Measurements from ENCODE around the gene CKB.

Gene CKB

DNA sequence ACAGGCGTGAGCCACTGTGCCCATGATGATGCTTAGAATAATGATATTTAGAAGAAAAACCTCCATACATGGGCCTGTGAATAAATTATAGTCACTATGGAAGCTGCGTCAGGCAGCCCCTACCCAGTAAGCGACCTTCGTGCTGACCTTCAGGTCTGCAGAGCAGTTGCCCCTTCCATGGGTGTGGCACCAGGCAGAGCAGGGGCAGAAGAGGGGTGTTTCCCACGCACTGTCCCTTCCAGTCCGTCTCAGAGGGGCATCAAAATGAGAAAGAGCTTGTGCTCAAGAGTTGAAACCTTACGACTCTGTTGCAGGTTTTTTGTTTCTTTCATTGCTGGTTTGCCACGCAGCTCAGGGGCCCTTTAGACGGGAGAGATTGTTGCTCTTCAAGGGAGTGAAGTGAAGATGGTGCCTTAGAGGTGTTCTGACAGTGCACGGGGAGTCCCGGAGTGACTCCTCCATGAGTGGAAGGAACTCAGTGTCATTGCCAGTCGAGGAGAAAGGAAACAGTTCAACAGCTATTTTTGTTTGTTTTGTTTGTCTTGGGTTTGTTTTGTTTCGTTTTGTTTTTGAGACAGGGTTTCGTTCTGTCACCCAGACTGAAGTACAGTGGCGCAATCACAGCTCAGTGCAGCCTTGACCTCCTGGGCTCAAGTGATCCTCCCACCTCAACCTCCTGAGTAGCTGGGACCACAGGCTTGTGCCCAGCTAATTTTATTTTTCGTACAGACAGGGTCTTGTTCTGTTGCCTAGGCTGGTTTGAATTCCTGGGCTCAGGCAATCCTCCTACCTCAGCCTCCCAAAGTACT, 13.9 kb downstream of the CKB start:
- 96% methylated on average over 11 of the region's 16 CpGs for WGBS (ENCODE audit: insufficient coverage)
- no peaks in the 10 kb centered on the region for H3K27me3 ChIP-seq (replicated peaks in 2 of 5; ENCODE audit: control insufficient read depth in 4 of 5, insufficient read depth in 5 of 5, low read length in 4 of 5)
- H3K4me1 ChIP-seq (ENCODE audit: control extremely low read depth in 1 of 4, control insufficient read depth in 4 of 4, insufficient read depth in 4 of 4, low read length in 3 of 4) = peaks cover 0 to 15% (median 4%) of the 10 kb centered on the region in 4 experiments
- CTCF ChIA-PET = interaction anchor here (1.0 to 7.1 kb wide), 3 partner anchors 11 to 44 kb away, joined by 3 to 47 read pairs (median 3); no protein-coding TSS in a partner anchor
- no peaks in the 10 kb centered on the region for H3K9me3 ChIP-seq (ENCODE audit: control extremely low read depth in 1 of 5, control insufficient read depth in 4 of 5, insufficient read depth in 2 of 5, low read depth in 1 of 5, low read length in 4 of 5)
- H3K4me3 ChIP-seq (ENCODE audit: control insufficient read depth in 1 of 7, extremely low read depth in 1 of 7, insufficient read depth in 4 of 7, low read depth in 2 of 7, low read length in 6 of 7) = no peak overlapping the region
- H3K36me3 ChIP-seq (ENCODE audit: control insufficient read depth in 4 of 4, insufficient read depth in 4 of 4, low read length in 3 of 4) = peaks cover 3 to 41% (median 31%) of the 10 kb centered on the region in 4 experiments
- DNase-seq = no peak
- H3K27ac ChIP-seq (ENCODE audit: insufficient read depth in 1 of 2, low read depth in 1 of 2, low read length in 2 of 2, poor library complexity in 1 of 2, severe bottlenecking in 2 of 2) = no peak overlapping the region
- POLR2A ChIA-PET = no interaction called here

GRCh38 chr14:103507751-103508150, 14.9 kb downstream of the CKB start:
- 63% methylated on average over 2 of the region's 3 CpGs for WGBS (ENCODE audit: insufficient coverage)
- H3K9me3 ChIP-seq (ENCODE audit: control extremely low read depth in 1 of 5, control insufficient read depth in 4 of 5, insufficient read depth in 2 of 5, low read depth in 1 of 5, low read length in 4 of 5) = no peaks in the 10 kb centered on the region
- H3K4me1 ChIP-seq (ENCODE audit: control extremely low read depth in 1 of 4, control insufficient read depth in 4 of 4, insufficient read depth in 4 of 4, low read length in 3 of 4) = peaks cover 0 to 11% (median 5%) of the 10 kb centered on the region in 4 experiments
- no peak overlapping the region for H3K4me3 ChIP-seq (ENCODE audit: control insufficient read depth in 1 of 7, extremely low read depth in 1 of 7, insufficient read depth in 4 of 7, low read depth in 2 of 7, low read length in 6 of 7)
- H3K27me3 ChIP-seq (replicated peaks in 2 of 5; ENCODE audit: control insufficient read depth in 4 of 5, insufficient read depth in 5 of 5, low read length in 4 of 5) = no peaks in the 10 kb centered on the region
- ChIA-PET POLR2A (no interaction called here), CTCF (interaction anchor here (1.4 to 7.1 kb wide), 3 partner anchors 12 to 45 kb away, joined by 3 to 47 read pairs (median 6); no protein-coding TSS in a partner anchor)
- H3K36me3 ChIP-seq (ENCODE audit: control insufficient read depth in 4 of 4, insufficient read depth in 4 of 4, low read length in 3 of 4) = peaks cover 3 to 51% (median 40%) of the 10 kb centered on the region in 4 experiments
- no peak for DNase-seq
- no peak overlapping the region for H3K27ac ChIP-seq (ENCODE audit: insufficient read depth in 1 of 2, low read depth in 1 of 2, low read length in 2 of 2, poor library complexity in 1 of 2, severe bottlenecking in 2 of 2)

GRCh38 chr14:103504991-103505565, 17.6 kb downstream of the CKB start:
- ChIA-PET CTCF (interaction anchor here (1.0 to 7.1 kb wide), 3 partner anchors 14 to 42 kb away, joined by 3 to 47 read pairs (median 3); no protein-coding TSS in a partner anchor), POLR2A (interaction anchor here (0.6 kb wide), 1 partner anchor 650 kb away, joined by 5 read pairs; no protein-coding TSS in a partner anchor)
- WGBS (ENCODE audit: insufficient coverage) = 86% methylated on average over 8 of the region's 8 CpGs
- H3K27me3 ChIP-seq (replicated peaks in 2 of 5; ENCODE audit: control insufficient read depth in 4 of 5, insufficient read depth in 5 of 5, low read length in 4 of 5) = no peaks in the 10 kb centered on the region
- H3K4me1 ChIP-seq (ENCODE audit: control extremely low read depth in 1 of 4, control insufficient read depth in 4 of 4, insufficient read depth in 4 of 4, low read length in 3 of 4) = peaks cover 0 to 27% (median 7%) of the 10 kb centered on the region in 4 experiments
- no peak for DNase-seq
- H3K9me3 ChIP-seq (ENCODE audit: control extremely low read depth in 1 of 5, control insufficient read depth in 4 of 5, insufficient read depth in 2 of 5, low read depth in 1 of 5, low read length in 4 of 5) = no peaks in the 10 kb centered on the region
- peaks cover 3 to 61% (median 47%) of the 10 kb centered on the region in 4 experiments for H3K36me3 ChIP-seq (ENCODE audit: control insufficient read depth in 4 of 4, insufficient read depth in 4 of 4, low read length in 3 of 4)
- H3K27ac ChIP-seq (ENCODE audit: insufficient read depth in 1 of 2, low read depth in 1 of 2, low read length in 2 of 2, poor library complexity in 1 of 2, severe bottlenecking in 2 of 2) = no peak overlapping the region
- no peak overlapping the region for H3K4me3 ChIP-seq (ENCODE audit: control insufficient read depth in 1 of 7, extremely low read depth in 1 of 7, insufficient read depth in 4 of 7, low read depth in 2 of 7, low read length in 6 of 7)

DNA sequence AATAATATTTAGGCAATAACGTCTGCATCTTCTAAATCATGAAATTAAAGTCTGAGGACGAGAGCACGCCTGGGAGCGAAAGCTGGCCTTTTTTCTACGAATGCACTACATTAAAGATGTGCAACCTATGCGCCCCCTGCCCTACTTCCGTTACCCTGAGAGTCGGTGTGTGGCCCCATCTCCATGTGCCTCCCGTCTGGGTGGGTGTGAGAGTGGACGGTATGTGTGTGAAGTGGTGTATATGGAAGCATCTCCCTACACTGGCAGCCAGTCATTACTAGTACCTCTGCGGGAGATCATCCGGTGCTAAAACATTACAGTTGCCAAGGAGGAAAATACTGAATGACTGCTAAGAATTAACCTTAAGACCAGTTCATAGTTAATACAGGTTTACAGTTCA, 19.3 kb downstream of the CKB start:
- Histone ChIP-seq H3K4me1 (ENCODE audit: control extremely low read depth in 1 of 4, control insufficient read depth in 4 of 4, insufficient read depth in 4 of 4, low read length in 3 of 4) (peaks cover 0 to 27% (median 7%) of the 10 kb centered on the region in 4 experiments), H3K9me3 (ENCODE audit: control extremely low read depth in 1 of 5, control insufficient read depth in 4 of 5, insufficient read depth in 2 of 5, low read depth in 1 of 5, low read length in 4 of 5) (no peaks in the 10 kb centered on the region), H3K27me3 (replicated peaks in 2 of 5; ENCODE audit: control insufficient read depth in 4 of 5, insufficient read depth in 5 of 5, low read length in 4 of 5) (no peaks in the 10 kb centered on the region), H3K36me3 (ENCODE audit: control insufficient read depth in 4 of 4, insufficient read depth in 4 of 4, low read length in 3 of 4) (peaks cover 3 to 59% (median 47%) of the 10 kb centered on the region in 4 experiments), H3K27ac (ENCODE audit: insufficient read depth in 1 of 2, low read depth in 1 of 2, low read length in 2 of 2, poor library complexity in 1 of 2, severe bottlenecking in 2 of 2) (no peak overlapping the region), H3K4me3 (ENCODE audit: control insufficient read depth in 1 of 7, extremely low read depth in 1 of 7, insufficient read depth in 4 of 7, low read depth in 2 of 7, low read length in 6 of 7) (no peak overlapping the region)
- CTCF ChIA-PET = interaction anchor here (0.8 to 2.2 kb wide), 6 partner anchors 11 to 45 kb away, joined by 3 to 9 read pairs (median 4); no protein-coding TSS in a partner anchor
- WGBS (ENCODE audit: insufficient coverage) = 98% methylated on average over 7 of the region's 12 CpGs
- DNase-seq = no peak
- POLR2A ChIA-PET = no interaction called here

GRCh38 chr14:103502877-103503276, 19.8 kb downstream of the CKB start:
- 93% methylated on average over 14 of the region's 18 CpGs for WGBS (ENCODE audit: insufficient coverage)
- H3K4me1 ChIP-seq (ENCODE audit: control extremely low read depth in 1 of 4, control insufficient read depth in 4 of 4, insufficient read depth in 4 of 4, low read length in 3 of 4) = peaks cover 0 to 26% (median 6%) of the 10 kb centered on the region in 4 experiments
- no peak overlapping the region for H3K4me3 ChIP-seq (ENCODE audit: control insufficient read depth in 1 of 7, extremely low read depth in 1 of 7, insufficient read depth in 4 of 7, low read depth in 2 of 7, low read length in 6 of 7)
- H3K36me3 ChIP-seq (ENCODE audit: control insufficient read depth in 4 of 4, insufficient read depth in 4 of 4, low read length in 3 of 4) = peaks cover 3 to 61% (median 48%) of the 10 kb centered on the region in 4 experiments
- DNase-seq = no peak
- no peak overlapping the region for H3K27ac ChIP-seq (ENCODE audit: insufficient read depth in 1 of 2, low read depth in 1 of 2, low read length in 2 of 2, poor library complexity in 1 of 2, severe bottlenecking in 2 of 2)
- ChIA-PET CTCF (interaction anchor here (0.8 to 2.2 kb wide), 6 partner anchors 11 to 45 kb away, joined by 3 to 9 read pairs (median 4); no protein-coding TSS in a partner anchor), POLR2A (no interaction called here)
- no peaks in the 10 kb centered on the region for H3K9me3 ChIP-seq (ENCODE audit: control extremely low read depth in 1 of 5, control insufficient read depth in 4 of 5, insufficient read depth in 2 of 5, low read depth in 1 of 5, low read length in 4 of 5)
- no peaks in the 10 kb centered on the region for H3K27me3 ChIP-seq (replicated peaks in 2 of 5; ENCODE audit: control insufficient read depth in 4 of 5, insufficient read depth in 5 of 5, low read length in 4 of 5)

DNA sequence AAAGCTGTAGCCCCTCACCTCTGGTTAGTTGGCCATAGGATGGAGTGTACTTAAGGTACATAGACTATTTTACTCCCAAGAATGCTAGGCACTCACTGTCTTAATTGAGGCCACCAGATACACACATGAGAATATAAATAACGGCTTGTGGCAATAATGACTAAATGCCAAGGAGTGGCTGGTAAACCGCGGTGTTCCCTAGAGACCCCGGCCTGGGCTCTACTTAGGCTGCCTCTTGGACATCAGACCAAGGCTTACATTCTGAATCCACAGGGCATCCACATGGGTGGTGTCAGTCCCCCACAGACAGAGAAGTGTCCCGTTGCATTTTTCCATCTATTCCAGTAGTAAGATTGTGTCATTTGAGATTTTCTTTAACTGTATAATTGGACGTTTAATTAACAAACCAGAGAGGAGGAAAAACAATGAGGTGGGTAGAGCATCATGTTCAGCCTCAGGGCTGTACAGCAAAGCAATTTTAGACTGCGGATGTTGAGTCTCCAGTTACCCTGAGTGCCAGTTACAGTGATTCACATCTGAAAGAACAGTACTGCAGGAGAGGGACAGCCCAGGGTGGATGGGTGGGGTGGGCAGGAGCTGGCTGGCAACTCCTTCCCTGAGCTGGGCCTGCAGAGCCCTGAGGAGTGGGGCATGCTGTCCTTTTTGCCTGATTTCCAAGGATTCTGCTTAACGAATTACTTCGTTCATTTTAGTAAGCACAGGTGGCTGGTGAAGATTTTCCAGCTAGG, 20.5 kb downstream of the CKB start:
- ChIA-PET POLR2A (no interaction called here), CTCF (interaction anchor here (0.6 to 2.2 kb wide), 14 partner anchors 9 to 53 kb away, joined by 3 to 9 read pairs (median 4); no protein-coding TSS in a partner anchor)
- Histone ChIP-seq H3K27ac (ENCODE audit: insufficient read depth in 1 of 2, low read depth in 1 of 2, low read length in 2 of 2, poor library complexity in 1 of 2, severe bottlenecking in 2 of 2) (no peak overlapping the region), H3K9me3 (ENCODE audit: control extremely low read depth in 1 of 5, control insufficient read depth in 4 of 5, insufficient read depth in 2 of 5, low read depth in 1 of 5, low read length in 4 of 5) (no peaks in the 10 kb centered on the region), H3K4me3 (ENCODE audit: control insufficient read depth in 1 of 7, extremely low read depth in 1 of 7, insufficient read depth in 4 of 7, low read depth in 2 of 7, low read length in 6 of 7) (no peak overlapping the region), H3K4me1 (ENCODE audit: control extremely low read depth in 1 of 4, control insufficient read depth in 4 of 4, insufficient read depth in 4 of 4, low read length in 3 of 4) (peaks cover 0 to 21% (median 5%) of the 10 kb centered on the region in 4 experiments), H3K27me3 (replicated peaks in 2 of 5; ENCODE audit: control insufficient read depth in 4 of 5, insufficient read depth in 5 of 5, low read length in 4 of 5) (no peaks in the 10 kb centered on the region), H3K36me3 (ENCODE audit: control insufficient read depth in 4 of 4, insufficient read depth in 4 of 4, low read length in 3 of 4) (peaks cover 3 to 61% (median 48%) of the 10 kb centered on the region in 4 experiments)
- whole genome bisulfite sequencing (ENCODE audit: insufficient coverage) = 76% methylated on average over 3 of the region's 9 CpGs
- no peak for DNase-seq
